ENCODE data around the gene CHD5.
"Not testable (repeated sequence)": the region's sequence is repeated elsewhere in the genome, so short reads cannot be mapped to it uniquely, and the experiment has no call there.

CHD5 gene

GRCh38 chr1:6080469-6080868, 99.7 kb downstream of the CHD5 start:
- H3K27me3 Mint-ChIP-seq, result no peaks in the 10 kb centered on the region
- intact Hi-C loops (cut with micrococcal nuclease), result no loop called here
- no peak overlapping the region for H3K4me3 Mint-ChIP-seq
- H3K27ac Mint-ChIP-seq, result no peak overlapping the region
- H3K9me3 Mint-ChIP-seq, result no peaks in the 10 kb centered on the region
- H3K36me3 Mint-ChIP-seq (ENCODE audit: low read depth), result peaks cover 100% of the 10 kb centered on the region
- no peaks in the 10 kb centered on the region for H3K4me1 Mint-ChIP-seq (ENCODE audit: low read depth)

- Mint-ChIP-seq H3K9me3 (no peaks in the 10 kb centered on the region), H3K27ac (no peak overlapping the region), H3K4me3 (no peak overlapping the region), H3K27me3 (no peaks in the 10 kb centered on the region), H3K36me3 (ENCODE audit: low read depth) (peaks cover 100% of the 10 kb centered on the region), H3K4me1 (ENCODE audit: low read depth) (no peaks in the 10 kb centered on the region)
- intact Hi-C loops (cut with micrococcal nuclease), result no loop called here
These were observed 102.2 kb downstream of the CHD5 start for GRCh38 chr1:6077919-6078318.

- no peaks in the 10 kb centered on the region for H3K4me1 Mint-ChIP-seq (ENCODE audit: low read depth)
- peaks cover 100% of the 10 kb centered on the region for H3K36me3 Mint-ChIP-seq (ENCODE audit: low read depth)
- no peaks in the 10 kb centered on the region for H3K9me3 Mint-ChIP-seq
- H3K4me3 Mint-ChIP-seq, result no peak overlapping the region
- no peaks in the 10 kb centered on the region for H3K27me3 Mint-ChIP-seq
- intact Hi-C loops (cut with micrococcal nuclease), result no loop called here
- H3K27ac Mint-ChIP-seq, result no peak overlapping the region
These were observed 102.6 kb downstream of the CHD5 start for GRCh38 chr1:6077506-6077905.

- not testable (repeated sequence) for H3K4me3 Mint-ChIP-seq, H3K27ac Mint-ChIP-seq
These were observed 103.1 kb downstream of the CHD5 start for GRCh38 chr1:6077061-6077460.

GRCh38 chr1:6075748-6076147, 104.4 kb downstream of the CHD5 start:
- Mint-ChIP-seq H3K27me3 (no peaks in the 10 kb centered on the region), H3K27ac (no peak overlapping the region), H3K4me1 (ENCODE audit: low read depth) (no peaks in the 10 kb centered on the region), H3K36me3 (ENCODE audit: low read depth) (peaks cover 100% of the 10 kb centered on the region), H3K4me3 (no peak overlapping the region), H3K9me3 (no peaks in the 10 kb centered on the region)
- intact Hi-C loops (cut with micrococcal nuclease), result no loop called here

More at GRCh38 chr1:6077061-6077460, 103.1 kb downstream of the CHD5 start:
- H3K9me3 Mint-ChIP-seq; intact Hi-C loops (cut with micrococcal nuclease); H3K27me3 Mint-ChIP-seq; H3K4me1 Mint-ChIP-seq (ENCODE audit: low read depth): not testable (repeated sequence)
- peaks cover 100% of the 10 kb centered on the region for H3K36me3 Mint-ChIP-seq (ENCODE audit: low read depth)

- Mint-ChIP-seq H3K4me3 (no peak overlapping the region), H3K9me3 (no peaks in the 10 kb centered on the region), H3K36me3 (ENCODE audit: low read depth) (peaks cover 98% of the 10 kb centered on the region), H3K27me3 (no peaks in the 10 kb centered on the region), H3K4me1 (ENCODE audit: low read depth) (peaks cover 5% of the 10 kb centered on the region), H3K27ac (no peak overlapping the region)
- intact Hi-C loops (cut with micrococcal nuclease), result no loop called here
These were observed 105.8 kb downstream of the CHD5 start for GRCh38 chr1:6074192-6074901.

GRCh38 chr1:6073480-6074053, 106.6 kb downstream of the CHD5 start:
- H3K36me3 Mint-ChIP-seq (ENCODE audit: low read depth), result peaks cover 98% of the 10 kb centered on the region
- peaks cover 10% of the 10 kb centered on the region for H3K4me1 Mint-ChIP-seq (ENCODE audit: low read depth)
- intact Hi-C loops (cut with micrococcal nuclease), result no loop called here
- no peaks in the 10 kb centered on the region for H3K27me3 Mint-ChIP-seq
- no peak overlapping the region for H3K27ac Mint-ChIP-seq
- H3K9me3 Mint-ChIP-seq, result no peaks in the 10 kb centered on the region
- H3K4me3 Mint-ChIP-seq, result no peak overlapping the region

- Mint-ChIP-seq H3K27me3 (no peaks in the 10 kb centered on the region), H3K27ac (no peak overlapping the region), H3K4me3 (no peak overlapping the region), H3K9me3 (no peaks in the 10 kb centered on the region), H3K36me3 (ENCODE audit: low read depth) (peaks cover 98% of the 10 kb centered on the region), H3K4me1 (ENCODE audit: low read depth) (peaks cover 10% of the 10 kb centered on the region)
- intact Hi-C loops (cut with micrococcal nuclease), result no loop called here
These were observed 107.2 kb downstream of the CHD5 start for GRCh38 chr1:6072774-6073479.

GRCh38 chr1:6071219-6071618, 108.9 kb downstream of the CHD5 start:
- H3K4me1 Mint-ChIP-seq (ENCODE audit: low read depth), result peaks cover 17% of the 10 kb centered on the region
- no peak overlapping the region for H3K27ac Mint-ChIP-seq
- no peaks in the 10 kb centered on the region for H3K27me3 Mint-ChIP-seq
- H3K36me3 Mint-ChIP-seq (ENCODE audit: low read depth), result peaks cover 98% of the 10 kb centered on the region
- intact Hi-C loops (cut with micrococcal nuclease), result no loop called here
- no peaks in the 10 kb centered on the region for H3K9me3 Mint-ChIP-seq
- no peak overlapping the region for H3K4me3 Mint-ChIP-seq

GRCh38 chr1:6070450-6070974, 109.6 kb downstream of the CHD5 start:
- H3K4me1 Mint-ChIP-seq (ENCODE audit: low read depth), result peaks cover 17% of the 10 kb centered on the region
- intact Hi-C loops (cut with micrococcal nuclease), result no loop called here
- H3K27me3 Mint-ChIP-seq, result no peaks in the 10 kb centered on the region
- H3K9me3 Mint-ChIP-seq, result no peaks in the 10 kb centered on the region
- peaks cover 98% of the 10 kb centered on the region for H3K36me3 Mint-ChIP-seq (ENCODE audit: low read depth)
- H3K27ac Mint-ChIP-seq, result no peak overlapping the region
- H3K4me3 Mint-ChIP-seq, result no peak overlapping the region

- Mint-ChIP-seq H3K27me3 (no peaks in the 10 kb centered on the region), H3K4me3 (no peak overlapping the region), H3K9me3 (no peaks in the 10 kb centered on the region), H3K36me3 (ENCODE audit: low read depth) (peaks cover 98% of the 10 kb centered on the region), H3K4me1 (ENCODE audit: low read depth) (peaks cover 17% of the 10 kb centered on the region), H3K27ac (peak overlapping the region; percentile 6)
- intact Hi-C loops (cut with micrococcal nuclease), result no loop called here
These were observed 110.5 kb downstream of the CHD5 start for GRCh38 chr1:6069573-6069972.

GRCh38 chr1:6068932-6069331, 111.2 kb downstream of the CHD5 start:
- H3K27ac Mint-ChIP-seq, result no peak overlapping the region
- peaks cover 21% of the 10 kb centered on the region for H3K4me1 Mint-ChIP-seq (ENCODE audit: low read depth)

GRCh38 chr1:6068073-6068472, 112.0 kb downstream of the CHD5 start:
- H3K27ac Mint-ChIP-seq, result no peak overlapping the region

More at GRCh38 chr1:6068932-6069331, 111.2 kb downstream of the CHD5 start:
- intact Hi-C loops (cut with micrococcal nuclease), result no loop called here
- Mint-ChIP-seq H3K9me3 (peaks cover 3% of the 10 kb centered on the region), H3K27me3 (no peaks in the 10 kb centered on the region), H3K36me3 (ENCODE audit: low read depth) (peaks cover 97% of the 10 kb centered on the region), H3K4me3 (no peak overlapping the region)

GRCh38 chr1:6066680-6067079, 113.4 kb downstream of the CHD5 start:
- Mint-ChIP-seq H3K4me3 (no peak overlapping the region), H3K9me3 (peaks cover 8% of the 10 kb centered on the region), H3K4me1 (ENCODE audit: low read depth) (peaks cover 36% of the 10 kb centered on the region), H3K27me3 (no peaks in the 10 kb centered on the region), H3K36me3 (ENCODE audit: low read depth) (peaks cover 80% of the 10 kb centered on the region), H3K27ac (no peak overlapping the region)
- intact Hi-C loops (cut with micrococcal nuclease), result no loop called here

More at GRCh38 chr1:6068073-6068472, 112.0 kb downstream of the CHD5 start:
- H3K36me3 Mint-ChIP-seq (ENCODE audit: low read depth), result peaks cover 94% of the 10 kb centered on the region
- H3K4me1 Mint-ChIP-seq (ENCODE audit: low read depth), result peaks cover 29% of the 10 kb centered on the region
- H3K4me3 Mint-ChIP-seq, result no peak overlapping the region
- H3K27me3 Mint-ChIP-seq, result no peaks in the 10 kb centered on the region
- intact Hi-C loops (cut with micrococcal nuclease), result no loop called here
- peaks cover 8% of the 10 kb centered on the region for H3K9me3 Mint-ChIP-seq
